ENCODE results near the gene PCCA. TPM values are rescaled to one million over a fixed set of nuclear protein-coding genes. Genes with fewer than 3 reads are reported as not detected.
A peak's percentile ranks its signal among the peaks of the same experiment; 100 is the strongest.
"Not testable (repeated sequence)": the region's sequence is repeated elsewhere in the genome, so short reads cannot be mapped to it uniquely, and the experiment has no call there.

Gene PCCA
- total RNA-seq, 1 donor from 2014 or later: 9.7 TPM

- no peak for DNase-seq (ENCODE audit: low spot score)
- intact Hi-C loops (cut with micrococcal nuclease): no loop called here
- Mint-ChIP-seq H3K4me1 (ENCODE audit: low read depth) (peaks cover 45% of the 10 kb centered on the region), H3K36me3 (ENCODE audit: low read depth) (no peaks in the 10 kb centered on the region), H3K4me3 (no peak overlapping the region), H3K9me3 (no peaks in the 10 kb centered on the region), H3K27ac (no peak overlapping the region), H3K27me3 (ENCODE audit: insufficient read depth) (peaks cover 8% of the 10 kb centered on the region)
Measured at GRCh38 chr13:100517135-100517534, 428.2 kb downstream of the PCCA start.

- intact Hi-C loops (cut with micrococcal nuclease): no loop called here
- Mint-ChIP-seq H3K9me3 (no peaks in the 10 kb centered on the region), H3K36me3 (ENCODE audit: low read depth) (no peaks in the 10 kb centered on the region), H3K4me3 (no peak overlapping the region), H3K27ac (no peak overlapping the region), H3K27me3 (ENCODE audit: insufficient read depth) (peaks cover 8% of the 10 kb centered on the region), H3K4me1 (ENCODE audit: low read depth) (peaks cover 40% of the 10 kb centered on the region)
- no peak for DNase-seq (ENCODE audit: low spot score)
Measured at GRCh38 chr13:100517728-100518127, 428.8 kb downstream of the PCCA start.

GRCh38 chr13:100518394-100519062, 429.6 kb downstream of the PCCA start:
- Mint-ChIP-seq H3K4me1 (ENCODE audit: low read depth) (peaks cover 32% of the 10 kb centered on the region), H3K27ac (no peak overlapping the region), H3K9me3 (no peaks in the 10 kb centered on the region), H3K36me3 (ENCODE audit: low read depth) (no peaks in the 10 kb centered on the region), H3K4me3 (no peak overlapping the region), H3K27me3 (ENCODE audit: insufficient read depth) (peaks cover 5% of the 10 kb centered on the region)
- DNase-seq (ENCODE audit: low spot score): no peak
- intact Hi-C loops (cut with micrococcal nuclease): no loop called here

GRCh38 chr13:100519626-100520025, 430.7 kb downstream of the PCCA start:
- no peak overlapping the region for H3K4me3 Mint-ChIP-seq
- no peak for DNase-seq (ENCODE audit: low spot score)
- no peaks in the 10 kb centered on the region for H3K9me3 Mint-ChIP-seq
- H3K27me3 Mint-ChIP-seq (ENCODE audit: insufficient read depth): peaks cover 3% of the 10 kb centered on the region
- H3K36me3 Mint-ChIP-seq (ENCODE audit: low read depth): no peaks in the 10 kb centered on the region
- peaks cover 21% of the 10 kb centered on the region for H3K4me1 Mint-ChIP-seq (ENCODE audit: low read depth)
- H3K27ac Mint-ChIP-seq: no peak overlapping the region
- intact Hi-C loops (cut with micrococcal nuclease): no loop called here

- intact Hi-C loops (cut with micrococcal nuclease): no loop called here
- Mint-ChIP-seq H3K4me1 (ENCODE audit: low read depth) (peaks cover 16% of the 10 kb centered on the region), H3K36me3 (ENCODE audit: low read depth) (no peaks in the 10 kb centered on the region), H3K9me3 (no peaks in the 10 kb centered on the region), H3K4me3 (peak overlapping the region; percentile 15), H3K27ac (no peak overlapping the region), H3K27me3 (ENCODE audit: insufficient read depth) (peaks cover 3% of the 10 kb centered on the region)
- no peak for DNase-seq (ENCODE audit: low spot score)
Measured at GRCh38 chr13:100520936-100521850, 432.3 kb downstream of the PCCA start.

GRCh38 chr13:100521851-100522617, 433.1 kb downstream of the PCCA start:
- DNase-seq (ENCODE audit: low spot score): no peak
- peaks cover 3% of the 10 kb centered on the region for H3K27me3 Mint-ChIP-seq (ENCODE audit: insufficient read depth)
- no peak overlapping the region for H3K27ac Mint-ChIP-seq
- no peak overlapping the region for H3K4me3 Mint-ChIP-seq
- intact Hi-C loops (cut with micrococcal nuclease): no loop called here
- H3K9me3 Mint-ChIP-seq: no peaks in the 10 kb centered on the region
- no peaks in the 10 kb centered on the region for H3K36me3 Mint-ChIP-seq (ENCODE audit: low read depth)
- H3K4me1 Mint-ChIP-seq (ENCODE audit: low read depth): peaks cover 16% of the 10 kb centered on the region

GRCh38 chr13:100522618-100523309, 433.9 kb downstream of the PCCA start:
- peaks cover 3% of the 10 kb centered on the region for H3K27me3 Mint-ChIP-seq (ENCODE audit: insufficient read depth)
- DNase-seq (ENCODE audit: low spot score): no peak
- no peaks in the 10 kb centered on the region for H3K9me3 Mint-ChIP-seq
- no peaks in the 10 kb centered on the region for H3K36me3 Mint-ChIP-seq (ENCODE audit: low read depth)
- peaks cover 13% of the 10 kb centered on the region for H3K4me1 Mint-ChIP-seq (ENCODE audit: low read depth)
- H3K27ac Mint-ChIP-seq: no peak overlapping the region
- H3K4me3 Mint-ChIP-seq: no peak overlapping the region
- intact Hi-C loops (cut with micrococcal nuclease): no loop called here

GRCh38 chr13:100523411-100523810, 434.5 kb downstream of the PCCA start:
- H3K27me3 Mint-ChIP-seq (ENCODE audit: insufficient read depth): peaks cover 3% of the 10 kb centered on the region
- no peak for DNase-seq (ENCODE audit: low spot score)
- peaks cover 6% of the 10 kb centered on the region for H3K4me1 Mint-ChIP-seq (ENCODE audit: low read depth)
- intact Hi-C loops (cut with micrococcal nuclease): no loop called here
- H3K27ac Mint-ChIP-seq: no peak overlapping the region
- no peaks in the 10 kb centered on the region for H3K9me3 Mint-ChIP-seq
- no peak overlapping the region for H3K4me3 Mint-ChIP-seq
- H3K36me3 Mint-ChIP-seq (ENCODE audit: low read depth): peaks cover 2% of the 10 kb centered on the region

- DNase-seq (ENCODE audit: low spot score): no peak
- Mint-ChIP-seq H3K27ac (no peak overlapping the region), H3K9me3 (no peaks in the 10 kb centered on the region), H3K4me3 (no peak overlapping the region), H3K4me1 (ENCODE audit: low read depth) (peaks cover 6% of the 10 kb centered on the region), H3K27me3 (ENCODE audit: insufficient read depth) (peaks cover 3% of the 10 kb centered on the region), H3K36me3 (ENCODE audit: low read depth) (peaks cover 4% of the 10 kb centered on the region)
- intact Hi-C loops (cut with micrococcal nuclease): no loop called here
Measured at GRCh38 chr13:100523981-100524386, 435.1 kb downstream of the PCCA start.

GRCh38 chr13:100524688-100525087, 435.8 kb downstream of the PCCA start:
- not testable (repeated sequence) for H3K27ac Mint-ChIP-seq; H3K4me1 Mint-ChIP-seq (ENCODE audit: low read depth)

GRCh38 chr13:100525453-100526317, 436.8 kb downstream of the PCCA start:
- H3K4me1 Mint-ChIP-seq (ENCODE audit: low read depth): peaks cover 6% of the 10 kb centered on the region
- no peaks in the 10 kb centered on the region for H3K9me3 Mint-ChIP-seq
- no peak overlapping the region for H3K4me3 Mint-ChIP-seq
- H3K27ac Mint-ChIP-seq: no peak overlapping the region
- intact Hi-C loops (cut with micrococcal nuclease): no loop called here
- DNase-seq (ENCODE audit: low spot score): no peak
- H3K36me3 Mint-ChIP-seq (ENCODE audit: low read depth): peaks cover 4% of the 10 kb centered on the region
- H3K27me3 Mint-ChIP-seq (ENCODE audit: insufficient read depth): peaks cover 3% of the 10 kb centered on the region

More at GRCh38 chr13:100524688-100525087, 435.8 kb downstream of the PCCA start:
- intact Hi-C loops (cut with micrococcal nuclease); H3K36me3 Mint-ChIP-seq (ENCODE audit: low read depth); DNase-seq (ENCODE audit: low spot score); H3K9me3 Mint-ChIP-seq; H3K27me3 Mint-ChIP-seq (ENCODE audit: insufficient read depth); H3K4me3 Mint-ChIP-seq: not testable (repeated sequence)

Data from activated T-helper 1 cell treated with anti-CD3 and anti-CD28 coated beads, Interleukin-12 subunit alpha, Interleukin-12 subunit beta, Interleukin-2, Interleukin-4 antibody, amounts not matched to agents 30 ng/mL and 10 ng/mL and 1 ng/mL, durations not matched to agents 14 hours and 24 hours and 36 hours (primary cell).